Right hindlimb (tissue), 1 donor: Measurements from ENCODE around the gene HOXB4.

Experiments used
- DNase-seq: peaks from one replicate; pipeline ENCODE4 v3.0.0-alpha.2; 2018

HOXB4 gene

DNA sequence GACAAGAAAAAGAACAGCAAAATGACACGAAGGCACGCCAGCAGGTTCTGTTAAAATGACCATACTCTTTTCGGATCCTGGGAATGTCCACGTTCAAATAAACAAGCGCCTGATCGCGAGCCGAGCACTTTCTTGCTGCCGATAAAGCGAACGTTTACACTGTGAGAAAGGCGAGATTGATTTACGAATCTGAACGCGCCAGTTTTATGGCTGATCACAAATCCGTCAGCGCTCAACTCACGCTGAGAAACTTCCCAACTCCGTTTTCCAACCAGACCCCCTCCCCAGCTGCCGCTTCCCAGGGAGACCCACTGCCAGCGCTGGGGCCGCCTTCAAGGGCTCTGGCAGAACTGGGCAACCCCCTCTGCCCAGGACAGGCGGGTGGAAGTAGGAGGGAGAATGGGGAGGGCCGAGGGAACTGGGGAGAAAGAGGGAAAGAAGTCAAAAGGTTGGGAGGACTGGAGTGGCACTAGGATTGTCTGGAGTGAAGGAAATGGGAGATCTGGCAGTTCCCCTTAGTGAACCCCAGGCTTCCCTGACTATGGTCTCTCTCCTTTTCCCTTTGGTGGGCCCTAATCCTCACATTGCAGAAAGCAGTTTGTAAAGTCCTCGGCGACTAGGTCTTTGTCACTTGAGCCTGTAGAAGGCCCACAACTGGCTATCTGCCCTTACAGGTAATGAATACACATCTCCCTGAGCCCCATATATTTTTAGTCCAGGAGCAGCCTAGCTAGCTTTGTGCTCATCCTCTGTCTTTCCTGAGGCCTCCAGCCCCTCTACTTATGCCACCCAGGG lies 6.9 kb downstream of the HOXB4 start:
- no peak for DNase-seq

DNA sequence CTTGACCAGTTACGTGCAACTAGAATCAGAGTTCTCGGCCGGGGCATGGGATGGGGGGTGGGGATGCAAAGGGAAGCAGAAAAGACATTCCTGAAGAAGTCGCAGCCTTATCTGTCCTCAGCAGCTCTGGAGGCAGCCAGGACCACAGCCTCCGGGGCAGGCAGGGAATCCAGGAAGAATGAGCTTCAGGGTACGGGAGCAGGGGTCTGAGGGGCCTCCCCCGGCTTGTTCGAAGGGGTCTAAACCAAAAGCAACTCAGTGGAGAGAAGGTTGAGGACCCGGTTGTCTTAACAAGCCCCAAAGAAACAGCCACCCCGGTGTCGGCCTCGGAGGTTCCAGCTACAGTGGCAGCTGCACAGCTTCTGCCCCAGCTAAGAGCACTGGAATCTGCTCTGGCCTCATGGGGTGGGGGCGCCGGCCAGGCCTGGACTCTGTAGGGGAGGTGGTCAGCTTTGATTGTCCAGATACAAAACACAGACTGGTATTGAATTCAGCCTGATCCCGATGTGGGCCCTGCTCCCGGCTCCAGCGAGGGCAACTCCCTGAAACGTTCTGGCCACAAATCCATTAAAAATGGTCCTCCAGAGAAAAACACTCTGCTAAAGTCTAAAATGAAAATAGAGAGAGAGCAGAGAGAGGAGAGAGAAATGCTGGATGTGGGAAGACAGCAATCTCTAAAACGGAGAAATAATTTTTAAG lies 7.7 kb downstream of the HOXB4 start:
- DNase-seq = no peak

DNA sequence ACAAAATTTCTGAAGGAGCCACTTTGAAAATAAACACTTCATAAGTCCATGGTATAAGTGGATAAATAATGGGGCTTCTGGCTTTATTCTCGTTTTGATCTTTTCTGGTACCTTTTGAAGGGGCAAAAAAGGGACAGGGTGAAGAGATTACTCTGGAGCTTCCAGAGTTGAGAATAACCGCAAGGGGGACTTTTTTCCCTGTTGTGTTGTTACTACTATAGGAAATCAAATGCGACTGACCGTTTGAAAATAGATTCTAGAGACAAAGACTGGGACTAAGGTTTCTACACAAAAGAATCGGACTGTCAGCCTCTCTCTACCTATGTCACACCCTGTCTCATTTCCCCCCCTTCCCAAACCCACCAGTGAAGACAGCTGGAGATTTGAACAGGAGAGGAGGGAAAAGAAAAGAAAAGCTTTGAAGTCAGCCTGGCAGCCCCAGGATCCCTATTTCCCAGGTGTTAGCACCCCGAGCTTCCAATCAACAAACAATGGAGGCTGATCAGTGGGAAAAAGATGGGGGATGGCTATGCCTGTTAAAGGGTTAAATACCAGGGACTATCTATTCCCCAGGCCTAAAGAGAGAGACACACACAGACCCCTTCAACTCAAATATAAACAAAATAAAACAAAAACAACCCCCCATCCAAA lies 8.4 kb downstream of the HOXB4 start:
- DNase-seq = no peak

DNA sequence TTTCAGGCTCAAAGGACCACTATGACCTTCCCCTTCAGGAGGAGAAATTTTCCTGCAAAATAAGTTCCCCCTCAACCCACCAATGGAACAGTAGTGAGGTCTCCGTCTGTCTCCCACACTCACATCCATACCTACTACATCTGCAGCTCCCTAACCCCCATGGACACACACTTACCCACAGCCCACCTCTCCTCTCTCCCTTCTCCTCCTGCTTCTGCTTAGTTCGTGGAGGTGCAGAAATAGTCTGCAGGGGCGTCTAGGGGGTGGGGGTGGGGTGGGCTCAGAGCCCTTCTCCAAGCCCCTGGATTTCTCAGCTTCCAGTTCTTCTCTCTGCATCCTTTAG lies 8.9 kb downstream of the HOXB4 start:
- DNase-seq = no peak

DNA sequence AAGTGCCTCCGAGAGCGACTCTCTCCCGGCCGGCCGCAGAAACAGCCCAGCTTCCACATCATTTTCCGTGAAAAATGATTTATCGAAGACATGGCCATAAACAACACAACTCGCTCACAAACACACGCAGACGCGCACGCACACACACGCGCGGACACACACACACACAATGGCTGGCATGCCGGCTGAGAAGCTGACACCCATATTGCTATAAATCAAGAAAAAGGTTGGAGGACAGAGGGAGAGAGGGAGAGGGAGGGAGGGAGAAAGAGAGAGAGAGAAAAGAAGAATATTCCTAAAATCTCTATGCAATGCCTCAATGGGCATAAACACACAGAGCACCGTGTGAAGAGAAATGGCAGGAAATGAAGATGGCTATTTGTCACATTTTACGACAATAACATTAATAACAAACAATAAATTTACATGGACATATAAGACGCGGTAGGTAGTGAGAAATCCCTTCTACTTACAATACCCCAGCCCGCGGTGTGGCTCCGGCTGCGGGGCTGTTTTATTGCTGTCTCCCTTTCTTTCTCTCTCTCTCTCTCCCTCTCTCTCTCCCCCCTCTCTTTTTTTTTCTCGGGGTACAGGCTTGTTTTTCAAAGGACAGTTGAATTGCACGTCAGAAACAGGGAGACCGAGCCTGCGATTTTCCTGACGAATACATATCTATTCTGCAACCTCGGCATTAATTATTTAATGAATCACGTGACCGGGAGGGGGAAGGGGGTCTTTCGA lies 9.5 kb downstream of the HOXB4 start:
- DNase-seq = no peak

DNA sequence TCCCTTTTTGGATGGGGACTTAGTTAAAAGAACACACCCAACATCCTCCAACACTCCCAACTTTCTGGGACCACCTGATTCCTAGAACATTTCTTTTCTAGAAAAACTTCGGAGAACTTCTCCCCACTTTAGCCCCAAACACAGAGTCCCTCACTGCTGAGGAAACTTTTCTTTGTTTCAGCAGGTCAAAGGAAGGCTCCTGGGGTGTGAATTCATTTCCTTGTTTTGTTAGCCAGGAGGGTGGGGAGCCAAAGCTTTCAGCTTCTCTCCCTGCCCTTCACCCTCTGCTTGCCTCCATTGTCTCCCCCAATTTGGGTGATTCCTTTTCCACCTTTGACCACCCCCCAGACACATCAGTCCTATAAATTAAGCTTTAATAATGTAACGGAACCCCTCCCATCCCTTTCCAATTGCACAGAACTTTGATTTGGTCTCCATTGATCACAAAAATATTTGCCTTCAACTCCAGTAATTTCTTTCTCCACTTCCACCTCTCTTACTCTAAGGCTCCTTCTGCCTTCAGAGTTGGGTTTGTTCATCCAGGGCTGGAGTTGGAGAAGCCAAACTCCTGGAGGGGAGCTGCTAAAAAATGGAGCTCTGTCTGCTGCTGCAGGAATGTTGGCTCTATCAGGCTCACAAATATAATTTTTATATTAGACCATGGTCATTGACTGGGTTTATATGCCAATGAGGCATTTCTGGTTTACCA lies 10.3 kb downstream of the HOXB4 start:
- no peak for DNase-seq

DNA sequence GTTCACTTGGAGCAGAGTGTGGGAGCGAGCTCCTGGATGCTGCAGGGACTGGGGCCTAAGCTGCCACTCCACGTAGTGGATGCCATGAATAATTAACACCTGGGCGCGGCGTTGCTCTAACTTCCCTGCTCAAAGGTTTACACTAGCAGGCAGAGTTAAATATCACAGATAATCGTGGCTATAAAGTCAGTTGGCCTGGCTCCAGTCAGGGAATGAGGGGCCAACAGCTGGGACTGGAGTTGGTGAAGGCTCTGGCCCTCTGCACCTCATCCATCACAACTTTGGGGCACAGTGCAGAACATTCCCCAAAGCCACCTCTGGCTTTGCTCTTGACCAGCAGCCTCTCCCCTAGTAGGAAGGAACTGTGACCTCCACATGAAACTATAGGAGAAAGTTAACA lies 10.9 kb downstream of the HOXB4 start:
- DNase-seq = no peak

DNA sequence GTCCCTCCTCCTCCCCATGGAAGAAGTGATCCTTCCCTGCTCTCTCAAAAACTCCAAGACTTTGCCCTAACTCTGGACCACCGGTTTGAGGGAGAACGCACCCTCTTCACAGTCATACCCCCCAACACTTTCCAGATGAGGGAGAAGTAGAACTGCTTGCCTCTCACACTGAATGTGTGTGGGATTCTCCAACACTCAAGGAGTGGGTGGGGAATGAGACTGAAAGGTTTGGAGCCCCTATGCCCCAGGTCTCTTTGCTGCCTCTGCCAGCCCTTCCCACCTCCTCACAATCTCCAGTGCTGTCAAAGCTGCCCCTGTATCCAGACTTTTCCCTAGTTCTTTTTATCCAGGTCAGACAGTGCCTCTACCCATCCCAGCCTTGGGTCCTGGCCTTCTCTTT lies 11.4 kb downstream of the HOXB4 start:
- DNase-seq = no peak

DNA sequence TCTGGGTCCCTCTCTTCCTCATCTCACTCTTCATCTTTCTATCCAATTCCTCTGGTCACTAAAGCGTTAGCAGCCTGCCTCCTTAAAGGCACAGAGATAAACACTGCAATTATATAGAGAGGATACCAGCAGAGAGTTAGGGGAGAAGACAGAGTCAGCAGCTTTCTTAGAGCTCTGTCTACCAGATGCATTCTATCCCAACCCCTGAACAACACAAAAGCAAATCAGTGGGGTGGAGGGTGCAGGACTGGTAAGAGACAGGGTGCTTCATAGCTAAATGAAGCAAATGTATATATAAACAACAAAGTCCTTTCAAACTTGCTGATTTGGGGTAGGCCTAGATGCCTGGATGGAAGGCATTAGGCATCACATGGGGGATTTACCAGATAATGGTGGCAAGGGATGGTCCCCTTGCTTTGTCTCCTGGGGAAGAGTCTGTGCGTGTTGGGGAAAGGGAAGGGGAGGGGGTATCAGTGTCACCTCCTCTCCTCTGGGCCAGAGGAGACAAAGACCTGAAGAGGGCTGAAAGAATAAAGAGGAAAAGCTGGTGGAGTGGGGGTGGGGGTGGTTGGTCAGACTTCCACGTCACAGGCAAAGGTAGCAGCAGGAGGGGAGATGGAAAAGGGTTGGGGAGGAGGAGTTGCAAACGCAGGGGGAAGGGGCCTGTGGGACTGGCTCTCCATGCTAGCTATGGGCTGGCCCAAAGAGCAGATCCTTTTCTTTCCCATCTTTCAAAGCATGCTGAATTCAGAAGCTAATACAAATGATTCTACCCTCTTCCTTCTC lies 12.0 kb downstream of the HOXB4 start:
- DNase-seq = no peak

DNA sequence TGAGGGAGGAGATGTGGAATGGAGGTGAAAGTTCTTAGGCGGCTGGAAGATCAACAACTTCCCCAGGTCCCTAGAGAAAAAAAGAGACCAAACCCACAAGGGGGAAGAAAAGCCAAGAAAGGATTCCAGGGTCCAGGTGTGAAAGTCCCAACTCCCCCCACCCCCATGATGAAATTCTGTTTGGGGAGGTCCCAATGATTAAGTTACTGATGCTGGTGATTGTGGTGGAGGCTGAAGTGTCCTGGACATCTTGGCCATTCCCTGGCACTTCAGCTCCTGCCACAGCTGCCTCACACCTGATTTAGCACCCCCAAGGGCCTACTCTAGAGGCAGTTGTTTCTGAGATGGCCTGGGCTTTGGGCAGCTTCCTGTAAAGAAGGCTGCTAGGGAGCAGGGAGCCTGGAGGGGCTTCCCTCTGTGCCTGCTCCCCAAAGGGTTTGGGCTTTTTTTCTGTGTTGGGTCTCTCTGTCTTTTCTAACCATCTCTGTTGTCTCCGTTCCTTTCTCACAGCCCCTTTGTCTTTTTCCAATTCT lies 13.1 kb downstream of the HOXB4 start:
- no peak for DNase-seq

DNA sequence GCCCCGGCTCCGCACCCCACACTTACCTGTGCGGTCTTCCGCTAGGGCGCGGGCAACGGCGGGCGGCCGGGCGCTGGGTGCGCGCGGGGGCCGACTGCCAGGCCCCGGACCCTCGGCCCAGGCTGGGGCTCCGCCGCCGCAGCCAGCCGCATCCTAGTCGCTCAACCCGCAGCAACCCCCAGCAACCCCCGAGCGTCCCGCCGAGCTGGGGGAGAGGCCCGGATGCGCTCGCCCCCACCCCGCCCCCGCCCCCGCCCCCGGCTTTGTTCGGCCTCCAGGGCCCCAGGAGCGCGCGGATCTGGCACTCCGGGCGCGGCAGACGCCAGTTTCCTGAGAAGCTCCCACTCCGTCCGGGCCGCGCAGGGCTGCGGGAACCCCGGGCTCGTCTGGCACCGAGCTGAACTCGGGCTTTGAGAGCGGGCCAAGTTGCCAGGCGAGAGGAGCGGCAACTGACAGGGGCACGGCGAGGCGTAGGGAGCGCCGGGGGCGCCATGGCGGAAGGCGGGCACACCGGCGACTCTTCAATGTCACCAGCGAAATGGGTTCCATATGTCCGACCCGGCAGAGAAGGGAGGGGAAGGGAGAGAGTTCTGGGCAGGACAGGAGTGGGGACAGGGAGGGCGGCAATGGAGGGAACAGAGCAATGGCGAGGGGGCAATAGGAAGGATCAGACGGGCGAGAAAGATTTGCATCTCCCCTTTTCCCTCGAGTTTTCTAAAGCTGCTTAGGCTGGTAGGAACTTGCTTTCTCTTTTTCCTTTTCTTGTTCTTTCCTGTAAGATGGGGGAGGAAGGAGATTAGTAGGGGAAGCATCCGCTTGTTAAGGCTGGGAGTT lies 13.7 kb downstream of the HOXB4 start:
- peak; percentile 58 for DNase-seq

DNA sequence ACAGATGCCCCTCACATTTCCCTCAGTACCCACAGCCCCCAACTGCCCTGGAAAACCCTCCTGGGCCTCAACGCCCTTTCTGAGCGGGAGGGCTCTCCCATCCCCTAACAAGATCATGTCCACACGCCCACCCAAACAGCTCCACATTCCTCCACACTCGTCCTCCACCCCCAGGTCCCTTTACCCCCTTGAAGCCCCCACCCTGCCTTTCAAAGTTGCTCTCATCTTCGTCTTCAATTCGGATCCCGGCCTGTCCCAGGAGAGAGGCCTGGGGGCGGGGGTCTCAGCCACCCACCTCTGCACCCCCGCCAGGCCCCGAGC lies 14.3 kb downstream of the HOXB4 start:
- DNase-seq = no peak

DNA sequence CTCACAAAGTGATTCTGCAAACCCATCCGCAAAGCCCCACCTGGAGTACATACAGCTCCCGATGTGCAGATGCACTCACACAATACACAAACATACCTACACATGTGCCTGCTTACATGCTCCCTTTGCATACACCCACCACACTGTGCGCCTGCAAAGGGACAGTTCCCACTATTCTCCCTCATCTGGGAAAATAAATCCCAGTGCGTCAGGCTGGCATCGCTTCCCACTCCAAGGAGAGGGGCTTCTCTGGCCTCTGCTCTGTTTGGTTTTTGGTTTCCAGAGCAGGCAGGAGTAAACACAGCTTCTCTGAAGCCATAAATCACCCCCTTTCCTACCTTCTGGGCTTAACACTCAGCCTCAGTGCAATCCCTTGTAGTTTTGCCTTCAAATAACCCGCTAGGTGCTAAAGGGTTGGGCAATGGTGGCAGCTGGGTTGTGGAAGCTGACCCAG lies 14.7 kb downstream of the HOXB4 start:
- DNase-seq = no peak

DNA sequence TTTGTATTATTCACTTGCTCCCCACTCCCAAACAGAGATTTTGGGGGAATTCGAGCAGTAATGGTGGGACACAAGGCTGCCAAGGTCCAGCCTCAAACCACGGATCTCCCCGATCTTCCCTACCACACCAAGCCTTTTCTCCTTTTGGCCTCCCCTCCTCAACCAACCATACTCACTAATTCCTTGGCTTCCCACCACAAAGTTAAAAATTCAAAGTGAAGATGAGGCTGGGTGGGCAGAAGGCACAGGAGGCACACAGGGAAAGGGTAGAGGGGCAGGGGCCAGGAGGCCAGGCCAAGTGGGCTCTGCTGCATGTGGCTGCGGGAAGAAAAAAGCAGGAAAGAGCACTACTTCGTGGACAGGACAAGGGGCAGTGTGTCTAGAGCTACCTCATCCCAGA lies 15.2 kb downstream of the HOXB4 start:
- DNase-seq = no peak

DNA sequence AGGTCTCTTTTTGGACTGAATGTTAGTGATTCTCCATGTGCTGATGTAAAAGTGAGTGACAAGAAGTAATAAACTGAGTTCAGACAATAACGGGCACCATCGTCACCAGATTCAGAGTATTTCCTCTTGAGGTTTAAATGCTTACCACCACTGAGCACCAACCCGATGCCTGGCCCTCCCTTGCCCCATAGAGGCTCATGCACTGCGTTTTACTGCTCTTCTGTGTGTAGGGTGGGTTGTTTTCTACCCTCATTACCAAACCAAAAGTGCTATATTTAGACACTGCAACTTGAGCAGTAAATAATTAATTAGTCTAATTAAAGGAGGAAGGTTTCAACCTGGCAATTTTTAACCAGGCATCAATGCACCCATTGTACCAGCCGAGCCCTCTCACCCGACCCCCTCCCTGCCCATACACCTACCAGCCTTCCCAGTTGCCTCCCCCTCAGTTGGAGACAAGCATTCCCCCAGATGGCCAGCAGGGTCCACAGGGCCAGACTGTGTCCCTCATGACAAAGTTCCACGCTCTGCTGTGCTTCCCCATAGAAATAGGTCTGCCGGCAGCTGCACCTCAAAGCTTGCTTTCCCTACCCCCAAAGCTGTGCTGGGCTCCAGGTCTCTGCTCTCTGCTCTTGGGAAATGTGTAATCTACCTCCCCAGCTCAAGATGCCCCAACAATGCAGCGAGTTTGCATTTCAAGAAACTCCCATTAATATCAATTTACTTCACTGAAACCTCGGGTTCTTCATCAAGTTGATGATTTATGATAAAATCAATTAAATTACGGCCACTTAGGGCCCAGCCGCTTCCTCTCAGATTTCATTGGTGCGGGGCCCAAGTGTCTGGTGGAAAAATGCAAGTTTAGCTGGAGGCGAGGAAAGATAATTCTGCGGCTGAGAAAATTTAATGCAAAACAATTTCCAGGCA lies 16.0 kb downstream of the HOXB4 start:
- DNase-seq = no peak

DNA sequence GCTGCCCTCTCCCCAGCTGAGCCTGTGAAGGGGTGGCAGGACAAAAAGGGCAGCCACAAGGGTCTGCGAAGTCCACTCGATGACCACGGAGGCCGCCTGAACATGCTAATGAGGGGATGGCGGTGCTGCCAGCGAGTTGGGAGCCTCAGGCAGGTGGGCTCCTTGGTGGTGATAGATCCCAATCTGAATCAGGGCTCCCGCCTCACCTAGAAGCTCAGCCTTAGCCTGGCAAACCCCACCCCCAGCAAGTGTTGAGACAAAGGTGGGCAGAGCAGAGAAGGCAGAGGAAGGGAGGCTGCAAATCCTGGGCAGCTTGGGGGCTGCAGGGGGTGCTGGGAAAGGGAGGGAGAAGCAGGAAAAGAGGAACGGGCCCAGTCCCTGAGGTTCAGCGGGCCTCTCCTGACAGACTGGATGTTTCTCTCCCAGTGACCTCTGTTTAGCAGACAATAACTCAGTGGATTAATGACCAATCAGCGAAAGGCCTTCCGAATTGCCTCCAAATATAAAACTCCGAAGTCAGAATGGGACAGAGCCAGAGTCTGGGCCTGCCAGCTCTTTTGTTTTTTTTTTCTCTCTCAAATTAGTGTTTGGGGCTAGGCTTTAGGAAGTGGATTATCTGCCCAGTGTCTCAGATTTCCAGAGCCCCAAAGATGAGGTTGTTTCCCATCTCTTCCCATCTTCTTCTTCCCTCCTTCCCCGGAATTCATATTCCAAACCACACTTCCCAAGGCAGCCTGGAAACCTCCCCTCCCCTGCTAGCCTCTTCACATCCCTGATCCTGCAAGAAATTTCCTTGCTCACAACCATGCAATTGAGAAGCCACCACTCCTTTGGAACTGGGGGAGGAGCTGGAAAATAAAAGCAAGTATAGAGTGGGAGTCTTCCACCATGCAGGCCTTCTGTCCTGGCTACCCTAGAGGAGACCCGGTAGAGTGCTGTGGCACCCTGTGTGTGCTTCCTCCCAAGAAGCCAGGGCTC lies 18.0 kb downstream of the HOXB4 start:
- DNase-seq = no peak

DNA sequence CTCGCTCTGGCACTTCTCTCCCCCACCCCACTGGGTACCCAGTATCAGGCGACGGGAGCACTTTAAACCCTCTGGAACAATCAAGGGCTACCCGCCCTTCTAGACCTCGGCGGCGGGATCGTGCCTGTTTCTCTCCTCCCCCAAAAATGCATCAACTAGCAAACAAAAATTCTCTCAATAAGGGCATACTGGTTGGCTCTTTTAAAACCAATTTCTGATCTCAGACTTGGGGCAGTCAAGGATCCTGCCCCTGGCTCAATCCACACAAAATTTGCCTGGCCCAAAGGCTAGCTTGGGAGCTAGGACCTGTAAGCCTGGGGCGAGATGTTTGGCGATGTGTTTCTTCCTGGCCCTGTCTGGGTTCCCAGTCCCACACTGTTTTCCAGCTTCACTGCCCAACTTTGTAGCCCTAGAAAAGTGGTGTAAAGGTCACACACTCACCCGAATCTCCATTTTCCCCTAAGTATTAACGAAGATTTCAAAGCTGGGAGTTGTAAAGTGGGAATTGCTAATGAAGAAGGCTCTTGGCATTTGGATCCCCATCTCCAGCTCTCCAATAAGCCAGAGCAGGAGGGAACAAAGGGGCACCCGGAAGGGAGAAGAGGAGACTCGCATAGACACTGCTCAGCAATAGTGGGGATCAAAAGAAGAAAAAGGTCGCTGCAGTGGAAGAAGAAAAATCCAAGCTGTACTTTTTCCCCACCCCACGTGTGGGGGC lies 18.9 kb downstream of the HOXB4 start:
- DNase-seq = no peak

DNA sequence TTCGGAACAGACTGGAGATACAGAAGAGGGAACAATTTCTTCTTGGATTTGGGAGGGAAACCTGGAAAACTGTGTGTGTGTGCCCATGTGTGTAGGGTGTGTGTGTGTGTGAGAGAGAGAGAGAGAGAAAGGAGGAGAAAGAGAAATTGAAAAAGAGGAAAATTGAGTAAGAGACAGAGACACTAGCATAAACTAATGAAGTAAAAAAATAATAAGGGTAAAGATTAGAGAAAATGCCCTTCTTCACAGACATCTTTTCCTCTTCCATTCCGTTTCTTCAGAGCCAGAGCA lies 19.4 kb downstream of the HOXB4 start:
- no peak for DNase-seq
